ENCODE measurements around the gene CA10.

- TF ChIP-seq POLR2A (IDR thresholded peaks at IDR 0.05; ENCODE audit: low read depth, low read length) (no peak), POLR2AphosphoS5 (IDR thresholded peaks at IDR 0.05; ENCODE audit: low read depth, low read length) (no peak)
Measured at GRCh38 chr17:51653878-51654277, 504.6 kb downstream of the CA10 start.
